ENCODE measurements around the gene DTNB. TPM values are rescaled to one million over a fixed set of nuclear protein-coding genes. Genes with fewer than 3 reads are reported as not detected.

DTNB gene
- total and polyA plus RNA-seq, 9 donors: 8.0 to 24.9 (median 17.5) TPM

GRCh38 chr2:25651066-25651465 lies 22.3 kb downstream of the DTNB start:
- WGBS, 3 donors: 41 to 69% (median 45%) methylated on average over 2 of the region's 2 CpGs
- no peaks in the 10 kb centered on the region for H3K4me1 ChIP-seq (ENCODE audit: insufficient read depth)

GRCh38 chr2:25650256-25650655 lies 23.1 kb downstream of the DTNB start:
- intact Hi-C loops (cut with DNase I): no loop called here
- Histone ChIP-seq H3K27ac (no peak overlapping the region), H3K36me3 (no peaks in the 10 kb centered on the region), H3K9me3 (no peaks in the 10 kb centered on the region), H3K4me3 (no peak overlapping the region), H3K27me3 (no peaks in the 10 kb centered on the region), H3K4me1 (ENCODE audit: insufficient read depth) (no peaks in the 10 kb centered on the region)
- DNase-seq: no peak
- 88 to 97% (median 95%) methylated on average over 3 of the region's 3 CpGs for WGBS, 3 donors
- TF ChIP-seq POLR2A (IDR thresholded peaks at IDR 0.05): no peak
- TF ChIP-seq EP300 (IDR thresholded peaks at IDR 0.05): no peak
- no peak for TF ChIP-seq CTCF (IDR thresholded peaks at IDR 0.05)

More at GRCh38 chr2:25651066-25651465, 22.3 kb downstream of the DTNB start:
- H3K9me3 ChIP-seq: no peaks in the 10 kb centered on the region
- no peak for TF ChIP-seq CTCF (IDR thresholded peaks at IDR 0.05)
- no peak overlapping the region for H3K27ac ChIP-seq
- no peaks in the 10 kb centered on the region for H3K36me3 ChIP-seq
- H3K4me3 ChIP-seq: no peak overlapping the region
- intact Hi-C loops (cut with DNase I): no loop called here
- no peak for DNase-seq
- no peaks in the 10 kb centered on the region for H3K27me3 ChIP-seq

DNA sequence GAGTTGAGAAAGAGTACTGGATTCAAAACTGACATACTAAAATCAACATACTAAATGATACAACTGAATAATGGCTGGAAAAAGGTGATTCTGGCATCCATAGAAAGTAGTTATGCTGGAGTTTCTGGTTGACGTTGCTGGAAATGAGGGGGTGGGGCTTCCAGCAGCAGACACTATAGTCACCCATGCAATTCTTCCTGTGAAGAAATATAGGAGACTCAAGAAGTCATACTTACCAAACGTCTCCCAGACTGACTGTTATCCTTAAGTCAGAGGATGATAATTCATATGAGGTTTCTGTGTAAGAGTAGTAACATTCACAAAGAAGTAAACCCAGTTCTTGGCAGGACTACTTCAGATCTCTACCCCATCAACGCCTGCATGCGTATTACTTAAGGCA lies 23.6 kb downstream of the DTNB start:
- no peak overlapping the region for H3K4me3 ChIP-seq
- intact Hi-C loops (cut with DNase I): no loop called here
- TF ChIP-seq POLR2A (IDR thresholded peaks at IDR 0.05): no peak
- TF ChIP-seq EP300 (IDR thresholded peaks at IDR 0.05): no peak
- TF ChIP-seq CTCF (IDR thresholded peaks at IDR 0.05): no peak
- no peaks in the 10 kb centered on the region for H3K9me3 ChIP-seq
- H3K27me3 ChIP-seq: no peaks in the 10 kb centered on the region
- no peak overlapping the region for H3K27ac ChIP-seq
- WGBS, 3 donors: 84 to 86% (median 85%) methylated on average over 4 of the region's 4 CpGs
- H3K36me3 ChIP-seq: no peaks in the 10 kb centered on the region
- no peak for DNase-seq
- no peaks in the 10 kb centered on the region for H3K4me1 ChIP-seq (ENCODE audit: insufficient read depth)

DNA sequence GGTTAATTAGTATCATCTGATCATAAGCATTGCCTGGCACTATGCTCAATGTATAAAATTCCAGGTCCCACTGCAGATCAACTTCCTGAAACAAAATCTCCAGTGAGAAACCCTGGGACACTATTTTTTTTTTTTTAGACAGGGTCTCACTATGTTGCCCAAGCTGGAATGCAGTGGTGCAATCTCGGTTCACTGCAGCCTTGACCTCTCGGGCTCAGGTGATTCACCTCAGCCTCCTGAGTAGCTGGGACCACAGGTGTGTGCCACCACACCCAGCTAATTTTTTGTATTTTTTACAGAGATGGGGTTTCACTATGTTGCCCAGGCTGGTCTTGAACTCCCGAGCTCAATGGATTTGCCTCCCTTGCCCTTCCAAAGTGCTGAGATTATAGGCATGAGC lies 31.1 kb downstream of the DTNB start:
- TF ChIP-seq CTCF (IDR thresholded peaks at IDR 0.05): no peak
- no peak for TF ChIP-seq EP300 (IDR thresholded peaks at IDR 0.05)
- TF ChIP-seq POLR2A (IDR thresholded peaks at IDR 0.05): no peak
- Histone ChIP-seq H3K36me3 (no peaks in the 10 kb centered on the region), H3K27me3 (no peaks in the 10 kb centered on the region), H3K27ac (no peak overlapping the region), H3K9me3 (no peaks in the 10 kb centered on the region), H3K4me1 (ENCODE audit: insufficient read depth) (no peaks in the 10 kb centered on the region), H3K4me3 (no peak overlapping the region)
- intact Hi-C loops (cut with DNase I): no loop called here
- 63 to 95% (median 91%) methylated on average over 3 of the region's 3 CpGs for WGBS, 3 donors
- no peak for DNase-seq

DNA sequence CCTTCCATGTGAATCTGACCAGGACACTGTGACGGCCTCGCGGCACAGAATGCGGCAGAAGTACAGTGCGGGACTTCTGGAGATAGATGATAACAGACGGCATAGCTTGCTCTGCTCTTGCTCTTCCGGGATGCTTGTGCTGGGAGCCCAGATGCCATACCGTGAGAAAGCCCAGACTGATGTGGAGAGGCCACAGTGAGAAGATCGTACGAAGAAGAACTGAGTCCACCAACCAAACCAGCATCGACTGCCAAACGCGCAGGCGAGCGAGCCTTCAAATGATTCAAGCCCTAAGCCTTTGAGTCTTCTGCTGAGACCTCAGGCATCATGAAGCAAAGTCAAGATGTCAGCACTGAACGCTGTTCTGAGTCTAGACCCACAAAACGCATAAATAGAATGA lies 33.7 kb downstream of the DTNB start:
- no peaks in the 10 kb centered on the region for H3K9me3 ChIP-seq
- no peak overlapping the region for H3K27ac ChIP-seq
- no peaks in the 10 kb centered on the region for H3K4me1 ChIP-seq (ENCODE audit: insufficient read depth)
- 95 to 97% (median 97%) methylated on average over 17 of the region's 17 CpGs for WGBS, 3 donors
- H3K4me3 ChIP-seq: no peak overlapping the region
- H3K27me3 ChIP-seq: no peaks in the 10 kb centered on the region
- intact Hi-C loops (cut with DNase I): no loop called here
- TF ChIP-seq EP300 (IDR thresholded peaks at IDR 0.05) (no peak), CTCF (IDR thresholded peaks at IDR 0.05) (no peak), POLR2A (IDR thresholded peaks at IDR 0.05) (no peak)
- no peak for DNase-seq
- H3K36me3 ChIP-seq: no peaks in the 10 kb centered on the region

All from ovary (tissue), 9 donors.